HG03039 (cell line): ENCODE data around the gene VRK3.
"Not testable (repeated sequence)": the region's sequence is repeated elsewhere in the genome, so short reads cannot be mapped to it uniquely, and the experiment has no call there.

ENCODE experiments used
- ATAC-seq: cut with Tn5 transposase; IDR thresholded peaks from one replicate; pipeline ENCODE4 v1.9.1; 2021; ENCODE audit warnings: mild to moderate bottlenecking, moderate library complexity; ENCODE audit not compliant: unreplicated experiment

The VRK3 gene

DNA sequence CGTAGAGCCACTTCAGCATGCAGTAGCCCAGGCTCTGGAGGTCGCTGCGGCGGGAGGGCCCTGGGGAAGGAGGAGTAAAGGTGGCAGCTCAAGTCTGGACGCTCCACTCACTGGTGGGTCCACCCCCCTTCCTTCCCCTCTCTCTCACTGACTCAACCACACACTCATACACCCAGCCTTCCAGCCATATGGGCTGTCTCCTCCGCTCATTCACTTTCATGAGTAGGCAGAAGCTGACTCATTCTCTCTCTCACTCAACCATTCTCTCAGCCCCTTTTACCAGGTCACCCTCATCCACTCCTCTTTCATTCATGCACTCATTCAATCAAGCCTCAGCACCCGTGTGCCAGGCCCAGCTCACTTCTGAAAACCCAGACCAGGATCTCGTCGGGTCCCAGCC is 36.7 kb downstream of the VRK3 start:
- ATAC-seq, result no peak

DNA sequence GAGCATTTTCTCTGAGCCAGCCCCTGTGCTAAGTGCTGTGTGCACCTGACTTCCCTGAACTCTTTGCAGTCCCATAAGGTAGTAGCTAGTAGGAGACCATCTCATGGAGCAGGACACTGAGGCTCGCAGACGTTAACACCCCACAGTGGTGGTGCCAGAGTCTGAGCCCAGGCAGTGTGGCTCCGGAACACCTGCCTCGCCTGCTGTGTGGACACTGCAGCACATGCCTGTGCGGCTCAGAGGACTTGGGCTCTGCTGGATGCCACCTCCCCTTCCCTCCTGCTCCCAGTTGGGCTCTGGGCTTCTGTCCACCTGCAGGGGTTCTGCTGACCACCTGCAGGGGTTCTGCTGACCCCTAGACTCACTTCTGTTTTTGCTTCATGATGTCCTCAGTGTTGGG is 37.2 kb downstream of the VRK3 start:
- no peak for ATAC-seq

GRCh38 chr19:49987159-49987698 is 37.9 kb downstream of the VRK3 start:
- ATAC-seq, result no peak

- ATAC-seq, result no peak
These were observed 38.8 kb downstream of the VRK3 start for GRCh38 chr19:49986354-49986753.

- ATAC-seq, result no peak
These were observed 39.3 kb downstream of the VRK3 start for GRCh38 chr19:49985871-49986270.

DNA sequence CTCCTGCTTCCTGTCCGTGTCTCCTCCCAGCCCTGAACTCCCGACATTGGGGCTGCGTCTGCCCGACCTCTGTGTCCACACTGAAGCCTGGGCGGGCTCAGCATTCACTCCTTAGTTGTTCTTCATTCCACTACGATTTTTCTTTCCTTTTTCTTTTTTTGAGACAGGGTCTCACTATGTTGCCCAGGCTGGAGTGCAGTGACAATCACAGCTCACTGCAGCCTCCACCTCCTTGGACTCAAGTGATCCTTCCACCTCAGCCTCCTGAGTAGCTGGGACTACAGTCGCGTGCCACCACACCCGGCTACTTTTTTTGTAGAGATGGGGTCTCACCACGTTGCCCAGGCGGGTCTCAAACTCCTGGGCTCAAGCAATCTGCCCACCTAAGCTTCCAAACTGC is 40.7 kb downstream of the VRK3 start:
- no peak for ATAC-seq

DNA sequence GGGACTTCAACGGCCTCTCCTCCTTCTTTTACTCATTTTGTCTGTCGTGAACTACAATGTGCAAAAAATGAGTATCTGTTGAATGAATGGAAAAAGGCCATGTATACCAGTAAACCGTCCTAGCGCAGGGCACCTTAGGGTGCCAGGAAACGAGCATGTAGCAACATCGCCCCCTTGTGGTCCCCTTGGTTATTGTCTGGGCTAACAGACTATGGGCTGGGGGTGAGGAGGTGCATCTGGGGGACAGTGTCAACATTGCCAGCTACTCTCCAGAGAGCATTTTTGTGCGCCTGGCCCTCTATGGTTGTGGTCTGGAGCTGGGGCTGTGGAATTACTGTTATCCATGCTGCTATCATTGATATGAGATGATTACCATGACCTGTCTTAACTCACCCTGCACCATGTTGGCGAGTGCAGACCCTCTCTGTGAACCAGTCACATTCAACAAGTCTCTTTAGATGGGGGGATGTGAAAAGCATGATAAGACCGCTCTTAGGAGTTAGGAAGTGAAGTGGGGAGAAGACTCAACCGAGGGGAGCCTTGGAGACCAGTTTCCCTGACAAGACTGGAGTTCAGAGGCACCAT is 41.4 kb downstream of the VRK3 start:
- no peak for ATAC-seq

DNA sequence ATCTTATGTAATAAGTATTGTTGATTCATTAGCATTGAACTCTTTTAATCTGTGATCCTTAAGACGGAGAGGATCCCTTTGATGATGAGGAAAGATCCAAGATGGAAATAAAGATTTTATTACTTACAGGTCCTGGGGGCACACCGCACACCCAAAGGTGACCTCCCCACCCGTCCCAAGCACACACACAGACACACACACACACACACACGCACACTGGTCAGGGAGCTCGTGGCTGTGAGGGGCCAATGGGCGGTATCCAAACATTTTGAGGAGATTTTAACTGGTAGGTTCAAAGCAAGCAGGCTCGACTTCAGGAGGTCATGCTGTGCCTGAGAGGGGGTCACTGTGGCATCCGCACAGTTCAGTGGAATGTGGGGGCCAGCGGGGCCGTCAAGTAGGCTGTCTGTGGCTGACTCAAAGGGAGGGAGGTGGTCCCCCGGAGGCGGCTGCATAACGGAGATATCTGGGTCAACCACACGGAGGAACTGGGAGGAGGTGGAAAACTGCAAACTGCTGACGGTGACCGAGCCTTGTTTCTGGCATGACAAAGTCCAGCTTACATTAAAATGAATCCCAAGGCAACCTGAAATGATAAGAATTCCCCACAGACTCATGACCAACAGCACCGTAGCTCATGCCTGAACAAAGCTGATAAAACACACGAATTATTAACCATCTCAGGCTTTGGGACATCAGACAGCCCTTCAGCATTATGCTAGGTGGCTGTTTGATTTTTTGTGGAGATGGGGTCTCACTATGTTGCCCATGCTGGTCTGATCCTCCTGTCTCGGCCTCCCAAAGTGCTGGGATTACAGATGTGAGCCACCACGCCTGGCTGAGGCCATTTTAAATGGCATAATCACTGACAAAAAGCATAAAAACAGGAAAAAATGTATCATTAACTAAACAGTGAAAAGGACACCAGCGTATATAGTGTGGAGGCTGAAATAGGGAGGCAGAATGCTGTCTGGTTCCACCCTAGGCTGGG is 43.3 kb downstream of the VRK3 start:
- ATAC-seq, result no peak

- no peak for ATAC-seq
These were observed 46.8 kb downstream of the VRK3 start for GRCh38 chr19:49978324-49978723.

DNA sequence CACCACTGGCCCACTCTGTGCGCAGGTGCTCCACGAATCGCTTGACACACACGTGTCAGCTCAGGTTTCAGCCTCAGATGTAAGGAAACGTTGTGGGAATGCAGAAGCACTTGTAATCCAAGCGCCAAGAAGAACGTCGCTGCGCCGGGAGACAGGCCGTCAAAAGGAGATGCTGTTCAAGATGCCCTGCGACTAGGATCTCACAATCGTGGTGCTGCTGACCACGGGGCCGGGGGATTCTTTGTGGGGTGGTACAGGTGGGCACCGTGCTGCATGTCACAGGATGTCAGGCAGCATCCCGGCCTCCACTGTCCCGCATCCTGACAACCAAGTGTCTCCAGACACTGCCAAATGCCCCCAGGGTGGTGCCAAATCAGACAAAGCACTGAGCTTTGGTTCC is 47.3 kb downstream of the VRK3 start:
- no peak for ATAC-seq

GRCh38 chr19:49977076-49977475 is 48.1 kb downstream of the VRK3 start:
- no peak for ATAC-seq

DNA sequence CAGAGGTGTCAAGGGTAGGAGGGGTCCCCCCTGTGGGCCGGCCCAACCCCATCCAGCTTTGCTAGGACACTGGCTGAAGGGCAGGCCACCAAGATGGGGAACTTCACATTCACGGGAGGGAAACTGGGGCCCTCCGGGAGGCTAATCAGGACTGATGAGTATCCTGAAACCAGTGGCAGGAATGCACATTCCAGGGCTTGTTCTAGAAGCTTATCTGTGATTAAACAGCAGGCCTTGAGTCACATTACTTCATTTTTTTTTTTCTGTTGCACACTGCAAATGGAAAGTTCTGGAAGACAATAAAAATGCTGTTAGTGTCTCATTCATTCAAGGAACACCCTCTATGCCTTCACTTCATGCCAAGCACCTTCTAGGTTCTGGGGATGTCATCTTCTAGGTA is 48.7 kb downstream of the VRK3 start:
- ATAC-seq, result no peak

GRCh38 chr19:49975051-49975450 is 50.1 kb downstream of the VRK3 start:
- no peak for ATAC-seq

DNA sequence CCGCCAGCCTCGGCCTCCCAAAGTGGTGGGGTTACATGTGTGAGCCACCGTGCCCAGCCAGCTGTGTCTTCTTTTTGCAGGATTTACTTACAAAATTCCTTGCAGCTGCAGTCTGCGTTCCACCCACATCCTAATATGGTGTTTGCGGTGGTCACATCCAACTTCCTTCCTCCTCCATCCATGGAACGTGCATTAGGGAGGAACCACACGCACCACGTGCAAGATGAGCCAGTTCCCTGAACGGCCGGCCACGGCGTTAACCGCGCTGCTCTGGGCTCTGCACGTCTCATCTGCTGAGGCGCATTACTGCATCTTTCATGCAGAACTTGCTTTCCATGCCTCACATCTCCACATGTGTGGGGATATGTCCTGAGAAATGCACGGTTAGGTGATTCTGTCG is 51.2 kb downstream of the VRK3 start:
- ATAC-seq, result no peak

DNA sequence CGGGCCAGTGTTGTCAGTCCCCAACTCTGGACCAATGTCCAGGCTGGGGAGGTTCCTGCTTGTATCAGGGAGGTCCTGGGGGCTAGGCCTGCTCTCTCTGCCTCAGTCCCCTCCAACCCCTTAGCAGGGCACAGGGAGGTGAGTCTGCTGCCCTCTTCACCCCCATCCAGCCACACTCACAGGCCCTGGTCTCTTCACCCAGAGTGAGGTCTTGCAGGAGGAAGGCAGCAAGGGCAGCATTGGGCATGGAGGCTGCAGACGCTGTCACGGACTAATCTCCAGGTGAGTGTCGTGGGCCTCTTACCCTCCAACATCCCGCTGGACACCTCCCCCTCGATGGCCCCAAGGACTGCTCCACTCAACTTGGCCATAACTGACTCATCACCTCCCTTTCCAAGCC is 52.3 kb downstream of the VRK3 start:
- ATAC-seq, result no peak

DNA sequence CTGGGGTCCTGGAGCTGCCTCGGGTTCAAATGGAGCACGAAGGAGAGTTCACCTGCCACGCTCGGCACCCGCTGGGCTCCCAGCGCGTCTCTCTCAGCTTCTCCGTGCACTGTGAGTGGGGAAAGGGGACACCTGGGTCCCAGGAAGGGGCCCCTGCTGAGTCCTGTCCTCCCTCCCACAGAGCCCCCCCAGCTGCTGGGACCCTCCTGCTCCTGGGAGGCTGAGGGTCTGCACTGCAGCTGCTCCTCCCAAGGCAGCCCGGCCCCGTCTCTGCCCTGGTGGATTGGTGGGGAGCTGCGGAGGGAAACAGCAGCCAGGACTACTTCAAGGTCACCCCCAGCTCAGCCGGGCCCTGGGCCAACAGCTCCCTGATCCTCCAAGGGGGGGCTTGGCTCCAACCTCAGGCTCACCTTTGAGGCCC is 53.2 kb downstream of the VRK3 start:
- no peak for ATAC-seq

DNA sequence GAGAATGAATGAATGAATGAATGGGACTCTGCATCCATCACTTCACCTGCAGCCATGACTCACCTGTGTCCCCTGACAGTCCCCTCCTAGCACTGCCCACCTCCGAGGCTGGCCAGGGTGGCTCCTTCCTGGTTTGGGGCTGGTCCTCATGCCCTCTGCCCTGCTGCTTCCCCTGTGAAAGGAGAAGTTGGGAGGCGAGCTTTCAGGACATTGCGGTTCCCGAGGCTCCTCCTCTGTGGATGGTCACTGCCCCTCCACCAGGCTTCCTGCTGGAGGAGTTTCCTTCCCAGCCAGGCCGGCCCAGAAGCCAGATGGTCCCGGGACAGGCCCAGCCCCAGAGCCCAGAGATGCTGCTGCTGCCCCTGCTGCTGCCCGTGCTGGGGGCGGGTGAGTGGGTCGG is 55.8 kb downstream of the VRK3 start:
- ATAC-seq, result not testable (repeated sequence)

GRCh38 chr19:49968279-49968922 is 56.8 kb downstream of the VRK3 start:
- ATAC-seq, result no peak

DNA sequence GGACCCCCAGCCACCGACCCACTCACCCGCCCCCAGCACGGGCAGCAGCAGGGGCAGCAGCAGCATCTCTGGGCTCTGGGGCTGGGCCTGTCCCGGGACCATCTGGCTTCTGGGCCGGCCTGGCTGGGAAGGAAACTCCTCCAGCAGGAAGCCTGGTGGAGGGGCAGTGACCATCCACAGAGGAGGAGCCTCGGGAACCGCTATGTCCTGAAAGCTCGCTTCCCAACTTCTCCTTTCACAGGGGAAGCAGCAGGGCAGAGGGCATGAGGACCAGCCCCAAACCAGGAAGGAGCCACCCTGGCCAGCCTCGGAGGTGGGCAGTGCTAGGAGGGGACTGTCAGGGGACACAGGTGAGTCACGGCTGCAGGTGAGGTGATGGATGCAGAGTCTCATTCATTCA is 64.2 kb downstream of the VRK3 start, which contains the start of gene SIGLEC11:
Gene SIGLEC11 (minus strand): TSS at position 193 of the 400 bp plus-strand sequence. CDS start 91 bp downstream, at position 102.
- ATAC-seq, result not testable (repeated sequence)

- ATAC-seq, result not testable (repeated sequence)
These were observed 65.3 kb downstream of the VRK3 start for GRCh38 chr19:49959892-49960291.

- not testable (repeated sequence) for ATAC-seq
These were observed 66.6 kb downstream of the VRK3 start for GRCh38 chr19:49958596-49958995.
